ENCODE results near the gene P2RY2.

The P2RY2 gene

GRCh38 chr11:73259406-73260126, 41.5 kb downstream of the P2RY2 start:
- TF ChIP-seq CTCF (IDR thresholded peaks at IDR 0.05; ENCODE audit: low read depth, low read length), result no peak
- no peak overlapping the region for H3K4me3 ChIP-seq (ENCODE audit: low read depth, low read length)

GRCh38 chr11:73260127-73260457, 42.0 kb downstream of the P2RY2 start:
- H3K4me3 ChIP-seq (ENCODE audit: low read depth, low read length), result no peak overlapping the region
- no peak for TF ChIP-seq CTCF (IDR thresholded peaks at IDR 0.05; ENCODE audit: low read depth, low read length)

GRCh38 chr11:73262851-73263495, 44.9 kb downstream of the P2RY2 start:
- H3K4me3 ChIP-seq (ENCODE audit: low read depth, low read length), result no peak overlapping the region
- no peak for TF ChIP-seq CTCF (IDR thresholded peaks at IDR 0.05; ENCODE audit: low read depth, low read length)

GRCh38 chr11:73263640-73264039, 45.6 kb downstream of the P2RY2 start:
- TF ChIP-seq CTCF (IDR thresholded peaks at IDR 0.05; ENCODE audit: low read depth, low read length), result no peak
- no peak overlapping the region for H3K4me3 ChIP-seq (ENCODE audit: low read depth, low read length)

GRCh38 chr11:73265278-73265810, 47.3 kb downstream of the P2RY2 start:
- H3K4me3 ChIP-seq (ENCODE audit: low read depth, low read length), result no peak overlapping the region
- no peak for TF ChIP-seq CTCF (IDR thresholded peaks at IDR 0.05; ENCODE audit: low read depth, low read length)

- no peak overlapping the region for H3K4me3 ChIP-seq (ENCODE audit: low read depth, low read length)
- no peak for TF ChIP-seq CTCF (IDR thresholded peaks at IDR 0.05; ENCODE audit: low read depth, low read length)
Observed at GRCh38 chr11:73265853-73266645, 48.0 kb downstream of the P2RY2 start.

GRCh38 chr11:73266646-73267020, 48.6 kb downstream of the P2RY2 start:
- H3K4me3 ChIP-seq (ENCODE audit: low read depth, low read length), result no peak overlapping the region
- TF ChIP-seq CTCF (IDR thresholded peaks at IDR 0.05; ENCODE audit: low read depth, low read length), result no peak
